Measurements from ENCODE around the gene ORC6. TPM values are rescaled to one million over a fixed set of nuclear protein-coding genes. Genes with fewer than 3 reads are reported as not detected.

Gene ORC6
- total and polyA plus RNA-seq, 2 donors (not counting 1 experiment from before 2014, with no cell fraction given), result 5.0 to 9.5 TPM

DNA sequence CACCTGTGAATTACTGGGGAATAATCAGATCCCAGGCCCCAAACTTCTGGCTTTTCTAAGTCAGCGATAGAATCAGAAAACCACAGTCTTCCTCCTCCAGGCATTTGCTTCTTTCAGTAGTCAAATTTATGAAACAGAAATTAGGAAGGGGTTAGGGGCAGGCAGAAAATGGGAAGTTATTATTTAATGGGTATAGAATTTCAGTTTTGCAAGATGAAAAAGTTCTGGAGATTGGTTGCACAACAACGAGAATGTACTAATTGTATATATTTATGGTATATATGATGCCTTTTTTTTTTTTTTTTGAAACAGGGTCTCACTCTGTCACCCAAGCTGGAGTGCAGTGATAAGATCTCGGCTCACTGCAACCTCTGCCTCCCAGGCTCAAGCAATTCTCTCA lies 23.5 kb downstream of the ORC6 start:
- no peaks in the 10 kb centered on the region for H3K36me3 ChIP-seq (ENCODE audit: control insufficient read depth, insufficient read depth, low read length)
- H3K9me3 ChIP-seq (ENCODE audit: control insufficient read depth, insufficient read depth, low read depth, low read length), result no peaks in the 10 kb centered on the region
- no peak overlapping the region for H3K4me3 ChIP-seq (replicated peaks in 1 of 4; ENCODE audit: control extremely low read depth in 1 of 4, insufficient read depth in 1 of 4, low read depth in 3 of 4, low read length in 4 of 4)
- no peak overlapping the region for H3K9ac ChIP-seq (ENCODE audit: insufficient read depth, low read length)
- H4K20me1 ChIP-seq (ENCODE audit: control insufficient read depth, extremely low read depth, insufficient read depth, low read length), result no peaks in the 10 kb centered on the region
- H3K79me2 ChIP-seq (ENCODE audit: control insufficient read depth, insufficient read depth, low read length), result no peaks in the 10 kb centered on the region
- H3K27me3 ChIP-seq (ENCODE audit: control insufficient read depth, insufficient read depth, low read length), result no peaks in the 10 kb centered on the region
- H3K27ac ChIP-seq (ENCODE audit: insufficient read depth, low read length), result no peak overlapping the region
- H2AFZ ChIP-seq (ENCODE audit: low read length), result no peak overlapping the region
- H3K4me1 ChIP-seq (ENCODE audit: control insufficient read depth, extremely low read depth, insufficient read depth, low read length), result no peaks in the 10 kb centered on the region
- no peak overlapping the region for H3K4me2 ChIP-seq (ENCODE audit: extremely low read depth, insufficient read depth, low read length)
- DNase-seq (ENCODE audit: low read depth in 2 of 2), result no peak
- TF ChIP-seq, protein P1, sequence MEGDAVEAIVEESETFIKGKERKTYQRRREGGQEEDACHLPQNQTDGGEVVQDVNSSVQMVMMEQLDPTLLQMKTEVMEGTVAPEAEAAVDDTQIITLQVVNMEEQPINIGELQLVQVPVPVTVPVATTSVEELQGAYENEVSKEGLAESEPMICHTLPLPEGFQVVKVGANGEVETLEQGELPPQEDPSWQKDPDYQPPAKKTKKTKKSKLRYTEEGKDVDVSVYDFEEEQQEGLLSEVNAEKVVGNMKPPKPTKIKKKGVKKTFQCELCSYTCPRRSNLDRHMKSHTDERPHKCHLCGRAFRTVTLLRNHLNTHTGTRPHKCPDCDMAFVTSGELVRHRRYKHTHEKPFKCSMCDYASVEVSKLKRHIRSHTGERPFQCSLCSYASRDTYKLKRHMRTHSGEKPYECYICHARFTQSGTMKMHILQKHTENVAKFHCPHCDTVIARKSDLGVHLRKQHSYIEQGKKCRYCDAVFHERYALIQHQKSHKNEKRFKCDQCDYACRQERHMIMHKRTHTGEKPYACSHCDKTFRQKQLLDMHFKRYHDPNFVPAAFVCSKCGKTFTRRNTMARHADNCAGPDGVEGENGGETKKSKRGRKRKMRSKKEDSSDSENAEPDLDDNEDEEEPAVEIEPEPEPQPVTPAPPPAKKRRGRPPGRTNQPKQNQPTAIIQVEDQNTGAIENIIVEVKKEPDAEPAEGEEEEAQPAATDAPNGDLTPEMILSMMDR (conservative IDR thresholded peaks at IDR 0.05 in 1 of 2, IDR thresholded peaks at IDR 0.05 in 1 of 2; ENCODE audit: low read depth in 1 of 2, low read length in 2 of 2), result no peak
- TF ChIP-seq EZH2 (IDR thresholded peaks at IDR 0.05; ENCODE audit: low read length, missing control alignments), result no peak

DNA sequence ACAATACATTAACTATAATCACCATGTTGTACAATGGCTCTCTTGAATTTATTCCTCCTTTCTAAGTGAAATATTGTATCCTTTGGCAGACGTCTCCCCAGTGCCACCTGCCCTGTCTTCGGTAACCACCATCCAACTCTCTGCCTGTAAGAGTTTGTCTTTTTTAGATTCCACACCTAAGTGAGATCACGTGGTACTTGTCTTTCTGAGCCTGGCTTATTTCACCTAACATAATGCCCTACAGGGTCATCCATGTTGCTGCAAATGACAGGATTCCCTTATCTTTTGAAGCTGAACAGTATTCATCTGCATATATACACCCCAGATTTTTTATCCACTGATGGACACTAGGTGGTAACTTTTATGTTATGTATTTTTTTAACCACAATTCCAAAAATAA lies 24.2 kb downstream of the ORC6 start:
- no peak overlapping the region for H3K4me2 ChIP-seq (ENCODE audit: extremely low read depth, insufficient read depth, low read length)
- H3K27ac ChIP-seq (ENCODE audit: insufficient read depth, low read length), result no peak overlapping the region
- no peak overlapping the region for H3K4me3 ChIP-seq (replicated peaks in 1 of 4; ENCODE audit: control extremely low read depth in 1 of 4, insufficient read depth in 1 of 4, low read depth in 3 of 4, low read length in 4 of 4)
- no peak for DNase-seq (ENCODE audit: low read depth in 2 of 2)
- H4K20me1 ChIP-seq (ENCODE audit: control insufficient read depth, extremely low read depth, insufficient read depth, low read length), result no peaks in the 10 kb centered on the region
- H3K36me3 ChIP-seq (ENCODE audit: control insufficient read depth, insufficient read depth, low read length), result no peaks in the 10 kb centered on the region
- H2AFZ ChIP-seq (ENCODE audit: low read length), result no peak overlapping the region
- H3K27me3 ChIP-seq (ENCODE audit: control insufficient read depth, insufficient read depth, low read length), result no peaks in the 10 kb centered on the region
- no peaks in the 10 kb centered on the region for H3K4me1 ChIP-seq (ENCODE audit: control insufficient read depth, extremely low read depth, insufficient read depth, low read length)
- TF ChIP-seq, protein P1 (conservative IDR thresholded peaks at IDR 0.05 in 1 of 2, IDR thresholded peaks at IDR 0.05 in 1 of 2; ENCODE audit: low read depth in 1 of 2, low read length in 2 of 2), result no peak
- TF ChIP-seq EZH2 (IDR thresholded peaks at IDR 0.05; ENCODE audit: low read length, missing control alignments), result no peak
- H3K79me2 ChIP-seq (ENCODE audit: control insufficient read depth, insufficient read depth, low read length), result no peaks in the 10 kb centered on the region
- H3K9ac ChIP-seq (ENCODE audit: insufficient read depth, low read length), result no peak overlapping the region
- no peaks in the 10 kb centered on the region for H3K9me3 ChIP-seq (ENCODE audit: control insufficient read depth, insufficient read depth, low read depth, low read length)

DNA sequence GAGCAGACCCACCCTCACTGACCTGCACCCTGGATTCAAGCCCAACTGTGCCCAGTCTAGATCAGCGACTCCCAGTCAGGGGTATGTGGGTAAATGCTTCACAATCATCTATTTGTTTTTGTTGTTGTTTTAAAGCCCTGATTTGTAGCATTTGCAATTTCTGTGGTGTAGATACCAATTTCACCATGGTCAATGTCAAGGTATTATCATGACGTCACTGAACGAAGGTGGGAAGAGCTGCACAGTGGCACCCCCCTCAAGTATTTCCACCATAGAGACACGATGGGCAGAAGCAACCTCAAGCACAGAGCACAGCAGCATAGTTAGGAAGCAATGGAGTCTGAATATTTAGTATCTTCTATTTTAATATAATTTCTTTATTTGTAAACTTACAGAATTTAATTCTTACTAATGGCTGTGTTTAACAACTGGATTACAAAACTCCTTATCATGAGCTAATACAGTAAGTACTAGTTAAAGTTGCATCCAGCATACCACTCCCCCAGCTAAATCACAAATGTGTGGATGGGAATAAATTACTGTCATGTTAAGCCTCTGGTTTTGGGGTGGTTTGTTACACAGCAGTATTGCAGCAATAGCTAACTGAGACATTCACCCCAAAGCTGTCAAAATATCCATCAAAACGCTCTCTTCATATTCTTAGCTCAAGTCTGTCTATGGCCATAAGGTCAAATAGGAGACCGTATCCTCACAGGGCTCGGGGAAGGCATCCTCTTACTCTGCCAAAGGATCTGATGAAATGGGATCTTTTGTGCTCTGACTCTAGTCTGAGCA lies 25.5 kb downstream of the ORC6 start:
- no peak for TF ChIP-seq EZH2 (IDR thresholded peaks at IDR 0.05; ENCODE audit: low read length, missing control alignments)
- TF ChIP-seq, protein P1 (conservative IDR thresholded peaks at IDR 0.05 in 1 of 2, IDR thresholded peaks at IDR 0.05 in 1 of 2; ENCODE audit: low read depth in 1 of 2, low read length in 2 of 2), result no peak
- H3K4me2 ChIP-seq (ENCODE audit: extremely low read depth, insufficient read depth, low read length), result no peak overlapping the region
- DNase-seq (ENCODE audit: low read depth in 2 of 2), result no peak
- H4K20me1 ChIP-seq (ENCODE audit: control insufficient read depth, extremely low read depth, insufficient read depth, low read length), result no peaks in the 10 kb centered on the region
- H3K9me3 ChIP-seq (ENCODE audit: control insufficient read depth, insufficient read depth, low read depth, low read length), result no peaks in the 10 kb centered on the region
- no peaks in the 10 kb centered on the region for H3K36me3 ChIP-seq (ENCODE audit: control insufficient read depth, insufficient read depth, low read length)
- no peaks in the 10 kb centered on the region for H3K27me3 ChIP-seq (ENCODE audit: control insufficient read depth, insufficient read depth, low read length)
- no peak overlapping the region for H3K27ac ChIP-seq (ENCODE audit: insufficient read depth, low read length)
- H3K4me1 ChIP-seq (ENCODE audit: control insufficient read depth, extremely low read depth, insufficient read depth, low read length), result no peaks in the 10 kb centered on the region
- no peak overlapping the region for H2AFZ ChIP-seq (ENCODE audit: low read length)
- H3K9ac ChIP-seq (ENCODE audit: insufficient read depth, low read length), result no peak overlapping the region
- H3K79me2 ChIP-seq (ENCODE audit: control insufficient read depth, insufficient read depth, low read length), result no peaks in the 10 kb centered on the region
- no peak overlapping the region for H3K4me3 ChIP-seq (replicated peaks in 1 of 4; ENCODE audit: control extremely low read depth in 1 of 4, insufficient read depth in 1 of 4, low read depth in 3 of 4, low read length in 4 of 4)

Data from fibroblast of lung (primary cell).